HG03521 (cell line): ENCODE results near the gene GPRIN2.
"Not testable (repeated sequence)": the region's sequence is repeated elsewhere in the genome, so short reads cannot be mapped to it uniquely, and the experiment has no call there.

Source experiments
- ATAC-seq: cut with Tn5 transposase; IDR thresholded peaks from one replicate; pipeline ENCODE4 v1.9.1; 2021; ENCODE audit warnings: mild to moderate bottlenecking, moderate library complexity; ENCODE audit not compliant: unreplicated experiment

GPRIN2 gene

DNA sequence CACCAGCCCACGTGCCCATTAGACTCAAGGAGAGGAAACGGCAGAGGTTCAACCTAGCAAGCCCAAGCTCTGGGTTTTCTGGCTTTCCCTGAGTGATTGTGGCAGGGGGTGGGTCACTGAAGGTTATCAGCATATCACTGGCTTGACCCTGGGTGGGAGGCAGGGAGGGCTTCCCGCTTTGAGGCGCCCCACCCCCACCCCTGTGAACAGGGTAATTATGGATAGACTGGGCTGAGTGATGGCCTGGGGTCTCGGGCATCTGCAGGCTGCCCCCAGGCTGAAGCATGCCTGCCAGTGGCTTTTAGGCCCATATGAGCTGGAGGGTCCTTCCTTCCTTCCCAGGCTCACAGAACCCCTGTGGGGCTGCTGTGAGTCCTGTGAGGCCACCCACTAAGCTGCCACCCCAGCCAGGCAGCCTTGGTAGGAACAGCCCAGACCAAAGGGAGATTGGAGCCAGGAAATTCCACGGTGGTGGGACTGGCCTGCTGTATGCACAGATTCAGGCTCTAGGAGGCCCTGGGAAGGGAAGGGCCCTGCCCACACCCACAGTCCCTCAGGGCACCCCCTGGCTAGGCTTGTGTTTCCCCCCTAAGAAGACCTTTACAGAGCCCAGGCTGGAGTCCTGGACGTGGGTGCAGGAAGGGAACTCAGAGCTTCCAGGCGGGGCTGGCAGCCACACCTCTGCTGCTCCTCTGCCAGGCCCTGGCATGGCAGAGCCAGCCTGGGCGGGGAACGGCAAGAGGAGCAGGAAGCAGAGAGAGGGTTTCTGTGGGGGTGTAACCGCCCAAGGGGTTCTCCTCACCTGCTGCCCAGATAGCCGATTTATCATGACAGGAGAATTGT, 33.1 kb downstream of the GPRIN2 start:
- ATAC-seq: no peak

DNA sequence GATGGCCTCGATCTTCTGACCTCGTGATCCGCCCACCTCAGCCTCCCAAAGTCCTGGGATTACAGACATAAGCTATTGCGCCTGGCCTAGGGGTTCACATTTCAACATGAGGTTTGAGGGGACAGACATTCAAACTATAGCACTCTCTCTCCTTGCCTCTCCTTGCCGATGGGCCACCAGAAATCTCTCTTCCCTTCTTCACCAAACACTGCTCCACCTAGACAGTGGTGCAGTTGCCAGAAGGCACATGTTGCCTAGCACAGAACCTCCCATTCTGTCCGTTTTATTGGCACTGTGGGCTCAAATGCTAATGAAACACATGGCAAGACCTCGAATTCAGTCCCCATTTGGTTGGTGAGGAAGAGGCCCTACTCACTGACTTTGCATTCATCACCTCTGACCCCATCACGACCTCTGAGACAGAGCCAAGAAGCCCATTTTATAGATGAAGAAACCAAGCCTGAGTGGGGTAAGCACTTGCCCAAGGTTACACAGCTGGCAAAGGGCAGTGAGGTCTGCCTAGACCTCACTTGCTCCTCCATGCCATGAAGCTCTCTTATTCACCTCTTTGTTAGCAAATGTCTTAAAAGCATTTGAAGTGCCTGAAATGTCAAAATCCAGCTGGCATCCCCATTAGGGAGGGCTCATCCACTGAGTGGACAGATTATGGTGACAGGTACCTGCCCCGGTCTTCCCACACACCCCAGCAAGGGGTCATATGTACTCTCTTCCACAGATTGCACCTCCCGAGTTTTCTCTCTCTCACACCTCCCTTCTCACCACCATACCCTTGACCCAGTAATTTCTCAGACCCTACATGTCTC, 34.0 kb downstream of the GPRIN2 start:
- ATAC-seq: no peak

DNA sequence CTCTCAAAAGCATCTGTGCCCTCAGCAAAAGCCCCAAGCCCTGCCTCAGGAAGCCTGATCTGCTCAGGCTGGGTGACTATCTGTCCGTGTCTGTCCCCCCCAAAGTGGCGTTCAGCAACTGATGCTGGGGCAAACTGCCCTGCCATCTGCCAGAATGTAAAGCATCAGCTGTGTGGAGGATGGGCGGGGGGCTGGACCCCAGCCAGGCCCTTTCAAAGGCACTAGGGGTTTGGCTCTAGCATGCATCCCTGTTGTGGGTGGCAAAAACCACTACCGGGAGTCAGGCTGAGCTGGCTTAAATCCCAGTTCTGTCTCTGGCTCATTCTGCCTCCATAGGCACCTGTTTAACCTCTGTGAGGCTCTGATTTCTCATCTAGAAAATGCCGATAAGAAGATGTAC, 35.5 kb downstream of the GPRIN2 start:
- ATAC-seq: no peak

DNA sequence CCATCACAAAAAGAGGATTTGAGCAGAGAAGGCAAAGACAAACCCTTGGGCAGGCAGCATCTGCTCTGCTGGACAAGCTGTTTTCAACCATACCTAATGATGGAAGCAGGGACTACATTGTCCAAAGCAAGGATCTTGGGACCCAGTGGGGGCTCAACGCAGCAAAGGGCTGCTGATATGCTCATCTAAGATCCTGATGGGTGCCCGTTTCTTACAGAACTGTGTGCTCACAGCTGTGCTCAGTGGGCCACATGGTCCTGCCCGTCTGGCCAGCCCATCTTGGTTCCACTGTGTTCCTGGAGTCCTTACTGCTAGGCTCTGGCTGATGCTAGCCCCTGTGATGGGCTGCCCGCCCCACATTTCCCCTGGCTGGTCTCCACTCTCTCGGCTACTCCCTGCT, 36.1 kb downstream of the GPRIN2 start:
- ATAC-seq: no peak

DNA sequence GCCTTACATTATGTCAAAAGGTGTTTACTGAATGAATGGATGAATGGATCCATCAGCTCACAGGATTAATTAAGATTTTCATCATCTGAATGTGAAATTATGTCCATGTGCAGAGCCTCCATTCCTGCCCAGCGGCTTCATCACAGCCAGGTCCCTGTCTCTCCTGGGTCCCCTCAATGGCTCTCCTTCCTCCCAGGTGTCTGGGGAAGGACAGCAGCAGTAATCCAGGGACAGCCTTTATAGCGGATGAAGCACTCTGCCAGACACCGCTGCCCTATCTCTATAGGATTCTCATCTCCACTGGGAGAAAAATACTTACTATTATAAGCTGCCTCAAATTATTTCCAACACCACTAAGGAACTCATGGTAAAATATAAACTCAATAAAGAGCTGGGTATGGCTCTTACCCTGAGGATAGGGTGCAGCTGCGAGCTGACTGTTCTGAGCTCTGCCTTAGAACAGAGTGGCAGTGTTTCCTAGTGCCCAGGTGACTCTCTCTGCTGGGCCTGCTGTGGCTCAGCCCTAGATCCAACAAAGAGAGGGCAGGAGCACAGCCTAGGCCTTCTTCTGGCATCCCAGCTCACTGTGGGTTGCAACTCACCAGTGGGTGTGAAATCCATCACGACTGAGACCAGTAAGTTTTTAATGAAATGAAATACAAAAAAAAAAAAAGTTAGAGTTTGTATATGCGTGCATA, 38.3 kb downstream of the GPRIN2 start:
- no peak for ATAC-seq

DNA sequence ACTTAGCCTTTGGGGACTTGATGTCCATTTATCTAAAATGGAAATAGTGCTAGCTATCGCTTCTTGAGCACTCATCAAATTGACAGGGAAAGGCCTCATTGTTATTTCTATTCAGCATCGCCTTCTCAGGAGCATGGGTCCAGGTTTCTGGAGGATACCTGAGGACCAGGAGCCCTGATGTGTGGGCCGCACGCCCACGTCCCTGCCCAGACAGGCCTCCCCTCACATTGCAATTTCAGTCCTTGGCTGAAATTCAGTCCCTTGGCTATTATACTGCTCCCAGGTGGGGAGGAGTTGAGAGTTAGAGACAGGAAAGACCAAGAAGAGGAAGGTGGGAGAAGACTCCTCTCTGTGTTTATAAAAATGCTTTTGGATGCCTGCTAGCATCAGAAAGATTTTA, 38.9 kb downstream of the GPRIN2 start:
- no peak for ATAC-seq

DNA sequence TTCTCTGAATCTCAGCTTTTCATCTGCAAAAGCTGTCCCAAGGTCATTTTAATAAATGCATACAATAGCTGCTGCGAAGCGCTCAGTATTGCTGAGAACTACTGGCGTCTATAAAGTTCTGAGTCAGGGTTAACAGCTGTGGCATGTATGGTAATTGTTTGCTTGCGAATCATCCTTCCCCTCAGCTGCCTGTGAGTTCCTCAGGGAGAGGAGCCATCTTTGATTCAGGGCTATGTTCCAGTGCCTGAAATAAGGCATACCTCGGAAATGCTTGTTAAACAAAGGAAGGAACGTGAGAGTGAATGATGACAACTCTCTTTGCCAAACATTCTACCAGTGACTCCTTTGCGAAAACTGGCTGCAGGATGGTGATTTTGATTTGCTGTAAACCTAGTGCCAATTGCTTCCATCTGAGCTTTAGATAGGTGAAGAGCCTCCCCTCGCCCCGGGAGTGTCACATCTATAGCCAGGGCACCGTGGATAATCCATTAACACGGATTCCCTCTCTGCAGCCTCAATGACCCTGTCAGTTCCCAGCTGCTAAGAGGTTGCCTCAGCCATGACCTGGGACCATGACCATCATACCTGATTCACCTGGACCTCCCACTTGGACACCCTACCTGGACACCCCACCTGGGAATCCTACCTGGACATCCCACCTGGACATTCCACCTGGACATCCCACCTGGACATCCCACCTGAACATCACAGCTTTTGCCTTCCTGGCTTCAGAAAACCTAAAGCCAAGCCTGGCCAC, 39.6 kb downstream of the GPRIN2 start:
- ATAC-seq: no peak

DNA sequence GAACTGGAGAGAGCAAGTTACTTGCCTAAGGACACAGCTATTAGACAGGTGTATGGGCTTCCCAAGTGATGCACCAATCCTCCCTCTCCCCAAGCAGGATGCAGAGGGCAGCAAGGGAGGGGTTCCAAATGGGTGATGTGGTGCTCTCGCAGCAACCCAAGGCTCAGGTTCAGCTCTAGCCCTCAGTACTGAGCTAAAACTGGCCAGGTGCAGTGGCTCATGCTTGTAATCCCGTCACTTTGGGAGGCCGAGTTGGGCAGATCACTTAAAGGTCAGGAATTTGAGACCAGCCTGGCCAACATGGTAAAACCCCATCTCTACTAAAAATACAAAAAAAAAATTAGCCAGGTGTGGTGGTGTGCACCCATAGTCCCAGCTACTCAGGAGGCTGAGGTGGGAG, 40.7 kb downstream of the GPRIN2 start:
- no peak for ATAC-seq

DNA sequence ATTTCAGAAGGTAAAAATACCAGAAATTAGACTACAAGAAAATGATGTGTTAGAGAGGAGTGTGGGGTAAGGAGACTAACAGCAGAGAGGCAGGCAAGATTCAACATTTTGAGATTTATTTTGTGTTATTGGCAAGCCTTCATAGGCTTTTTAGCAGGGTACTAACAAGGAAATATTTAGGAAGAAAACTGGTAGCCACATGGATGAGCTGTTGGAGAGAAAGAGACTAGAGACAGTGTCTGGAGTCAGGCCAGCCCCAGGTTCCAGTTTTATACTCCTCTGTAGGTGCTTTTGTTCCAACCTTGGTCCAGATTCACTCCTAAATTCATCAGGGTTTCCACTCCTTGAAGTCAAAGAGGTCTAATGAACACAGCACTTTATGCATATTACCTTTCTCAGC, 41.1 kb downstream of the GPRIN2 start:
- ATAC-seq: no peak

DNA sequence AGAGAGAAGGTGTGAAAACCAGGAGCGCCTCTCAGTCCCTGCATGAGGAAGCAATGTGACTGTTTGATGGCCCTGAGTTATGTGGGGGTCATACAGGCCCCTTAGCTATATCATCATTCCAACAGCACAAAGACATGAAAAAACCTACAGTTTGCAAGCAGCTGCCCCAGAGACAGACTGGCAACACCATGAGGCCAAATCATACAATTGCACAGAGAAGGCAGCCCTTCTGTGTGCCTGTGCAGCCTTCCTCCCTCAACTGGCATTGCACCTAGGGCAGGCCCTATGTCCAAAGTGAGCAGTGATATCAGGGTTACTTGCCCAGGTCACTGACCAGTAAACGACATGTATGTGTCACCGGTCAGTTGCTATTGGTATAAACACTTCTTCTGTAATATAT, 41.6 kb downstream of the GPRIN2 start:
- ATAC-seq: no peak

DNA sequence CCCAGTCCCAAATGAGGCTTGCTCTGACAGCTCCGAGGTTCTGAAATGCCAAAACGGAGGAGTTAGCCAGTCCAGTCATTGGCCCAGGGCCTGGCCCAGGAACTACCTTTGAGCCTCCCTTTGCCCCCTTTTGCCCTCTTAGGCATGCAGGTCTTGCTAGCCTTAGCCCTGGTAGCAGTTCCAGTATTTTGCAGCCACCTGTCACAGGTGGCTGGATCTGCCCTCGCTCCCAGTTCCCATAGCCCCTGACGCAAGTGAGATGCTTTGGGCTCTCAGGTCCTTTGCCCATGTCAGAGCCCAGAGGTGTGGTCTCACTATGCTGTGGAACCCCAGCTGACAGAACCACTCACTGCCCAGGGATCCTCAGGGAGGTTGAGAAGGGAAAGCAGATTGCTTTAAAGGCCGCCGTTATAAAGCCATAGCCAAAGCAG, 42.0 kb downstream of the GPRIN2 start:
- ATAC-seq: no peak

DNA sequence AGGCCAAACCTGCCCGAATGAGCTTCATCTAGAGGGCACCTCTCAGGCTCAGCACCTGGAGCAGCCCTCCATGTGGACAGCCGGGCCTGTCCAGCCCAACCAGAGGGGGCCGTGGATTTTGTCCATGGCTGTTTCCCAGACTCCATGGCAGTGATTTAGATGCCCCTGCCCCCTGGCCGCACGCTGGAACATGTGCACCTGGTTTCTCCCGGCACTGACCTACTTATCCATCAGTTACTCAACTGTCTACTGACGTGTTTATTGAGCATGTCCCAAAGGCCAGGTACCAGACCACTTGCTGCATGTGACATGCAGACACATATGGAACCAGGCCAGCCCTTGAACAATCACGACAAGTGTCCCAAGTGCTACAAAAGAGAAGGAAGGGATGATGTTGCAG, 43.1 kb downstream of the GPRIN2 start:
- not testable (repeated sequence) for ATAC-seq

DNA sequence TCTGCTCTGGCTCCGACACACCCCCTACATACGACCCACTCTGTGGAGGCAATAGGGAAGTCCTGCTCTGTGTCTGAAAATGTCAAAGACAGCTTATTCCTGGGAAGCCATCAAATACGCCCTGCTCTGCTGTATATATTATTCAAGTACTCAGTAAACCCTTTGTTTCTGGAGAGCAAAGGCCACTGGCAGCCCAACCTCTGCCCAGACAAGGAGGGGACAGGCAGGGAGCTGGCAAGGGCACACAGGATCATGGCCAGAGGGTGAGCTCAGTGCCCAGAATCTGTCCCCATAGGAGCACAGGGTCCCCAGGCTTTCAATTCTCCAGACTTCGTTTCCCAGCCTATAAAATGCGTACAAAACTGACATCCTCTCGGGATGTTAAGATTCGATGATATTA, 43.7 kb downstream of the GPRIN2 start:
- not testable (repeated sequence) for ATAC-seq

DNA sequence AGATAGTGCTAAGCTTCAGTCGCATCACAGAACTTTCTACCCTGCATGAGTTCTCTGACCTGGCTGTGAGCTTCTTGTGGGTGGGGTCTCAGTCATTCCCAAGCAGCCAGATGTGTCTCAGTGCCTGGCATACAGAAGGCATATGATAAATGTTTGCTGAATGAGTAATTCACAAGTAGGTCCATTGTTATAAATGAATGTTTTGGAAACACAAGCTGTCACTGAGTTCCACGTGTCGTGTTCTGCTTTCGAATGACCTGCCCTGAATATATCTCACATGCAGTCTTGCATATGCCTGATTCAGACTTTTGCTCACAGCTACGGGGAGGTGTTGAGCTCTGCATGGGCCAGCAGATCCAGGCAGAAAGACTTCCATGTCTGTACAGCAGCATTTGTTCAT, 44.5 kb downstream of the GPRIN2 start:
- not testable (repeated sequence) for ATAC-seq
